ENCODE data around the gene METAP2. TPM values are rescaled to one million over a fixed set of nuclear protein-coding genes. Genes with fewer than 3 reads are reported as not detected.

The METAP2 gene
- total RNA-seq, 1 experiment from 2014 or later: 127 TPM

DNA sequence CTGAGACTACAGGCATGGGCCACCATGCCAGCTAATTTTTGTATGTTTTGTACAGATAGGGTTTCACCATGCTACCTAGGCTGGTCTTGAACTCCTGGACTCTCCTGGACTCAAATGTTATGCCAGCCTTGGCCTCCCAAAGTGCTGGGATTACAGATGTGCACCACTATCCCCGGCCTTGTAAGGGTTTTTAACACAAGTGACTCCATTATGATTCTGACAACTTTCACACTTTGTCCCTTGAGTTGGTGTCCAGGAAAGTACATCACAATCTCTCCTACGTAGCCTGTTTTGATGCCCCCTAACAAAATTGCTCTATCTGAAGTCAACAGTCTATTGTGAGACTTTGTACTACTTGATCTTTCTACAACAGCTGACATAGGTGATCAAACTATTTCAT, 11.4 kb upstream of the METAP2 start:
- CTCF ChIA-PET: no interaction called here
- BruUV-seq (replicated peaks): no TSS peak

DNA sequence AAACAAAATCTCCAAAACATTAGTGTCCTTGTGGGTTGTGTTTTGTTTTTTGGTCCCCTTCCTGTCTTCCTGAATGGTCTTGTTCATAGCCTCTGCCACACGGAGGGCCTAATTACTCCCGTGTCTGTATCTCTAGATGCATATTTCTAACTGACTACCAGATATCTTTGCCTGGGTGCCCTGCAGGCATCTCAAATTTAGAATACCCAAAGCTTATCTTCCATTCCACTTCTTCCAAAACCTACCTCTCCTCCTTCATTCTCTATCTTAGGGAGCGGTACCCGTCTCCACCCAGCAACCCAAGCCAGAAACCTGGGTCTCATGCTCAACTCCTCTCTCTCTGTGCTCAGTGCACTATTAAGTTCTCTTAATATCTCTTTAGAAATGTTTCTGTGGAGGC, 10.9 kb upstream of the METAP2 start:
- Histone ChIP-seq H3K9ac (ENCODE audit: low read length) (no peak overlapping the region), H3K4me3 (replicated peaks in 1 of 2; ENCODE audit: low read depth in 1 of 2, low read length in 2 of 2) (no peak overlapping the region), H3K9me3 (ENCODE audit: control insufficient read depth in 1 of 2, insufficient read depth in 1 of 2, low read depth in 1 of 2, low read length in 2 of 2) (no peaks in the 10 kb centered on the region), H3K36me3 (ENCODE audit: control insufficient read depth in 1 of 2, insufficient read depth in 2 of 2, low read length in 2 of 2) (no peaks in the 10 kb centered on the region), H3K9me2 (ENCODE audit: insufficient read depth) (no peaks in the 10 kb centered on the region), H3K4me1 (ENCODE audit: control insufficient read depth in 1 of 2, insufficient read depth in 2 of 2, low read length in 2 of 2) (peaks cover 21 to 26% of the 10 kb centered on the region in 2 experiments; a peak in 3 of 4 replicates), H3K27ac (ENCODE audit: low read depth, low read length) (no peak overlapping the region), H3K27me3 (ENCODE audit: insufficient read depth, low read length) (no peaks in the 10 kb centered on the region), H3K79me2 (ENCODE audit: insufficient read depth, low read length) (no peaks in the 10 kb centered on the region), H3K4me2 (ENCODE audit: low read length) (no peak overlapping the region), H4K20me1 (ENCODE audit: insufficient read depth) (no peaks in the 10 kb centered on the region), H2AFZ (ENCODE audit: low read depth, low read length, poor library complexity, severe bottlenecking) (no peak overlapping the region)
- BruUV-seq (replicated peaks): no TSS peak
- ChIA-PET CTCF (no interaction called here), POLR2A (no interaction called here), RAD21 (ENCODE audit: low non-redundant PET in 1 of 2, low total read pairs in 2 of 2, uncharacterized antibody in 2 of 2, unreplicated experiment in 2 of 2) (no interaction called here)
- no peak for DNase-seq (ENCODE audit: low read depth, low spot score)
- intact Hi-C loops (cut with micrococcal nuclease): no loop called here
- no peak for ATAC-seq
- no peak for TF ChIP-seq JUND (IDR thresholded peaks at IDR 0.05)
- TF ChIP-seq, protein P1, sequence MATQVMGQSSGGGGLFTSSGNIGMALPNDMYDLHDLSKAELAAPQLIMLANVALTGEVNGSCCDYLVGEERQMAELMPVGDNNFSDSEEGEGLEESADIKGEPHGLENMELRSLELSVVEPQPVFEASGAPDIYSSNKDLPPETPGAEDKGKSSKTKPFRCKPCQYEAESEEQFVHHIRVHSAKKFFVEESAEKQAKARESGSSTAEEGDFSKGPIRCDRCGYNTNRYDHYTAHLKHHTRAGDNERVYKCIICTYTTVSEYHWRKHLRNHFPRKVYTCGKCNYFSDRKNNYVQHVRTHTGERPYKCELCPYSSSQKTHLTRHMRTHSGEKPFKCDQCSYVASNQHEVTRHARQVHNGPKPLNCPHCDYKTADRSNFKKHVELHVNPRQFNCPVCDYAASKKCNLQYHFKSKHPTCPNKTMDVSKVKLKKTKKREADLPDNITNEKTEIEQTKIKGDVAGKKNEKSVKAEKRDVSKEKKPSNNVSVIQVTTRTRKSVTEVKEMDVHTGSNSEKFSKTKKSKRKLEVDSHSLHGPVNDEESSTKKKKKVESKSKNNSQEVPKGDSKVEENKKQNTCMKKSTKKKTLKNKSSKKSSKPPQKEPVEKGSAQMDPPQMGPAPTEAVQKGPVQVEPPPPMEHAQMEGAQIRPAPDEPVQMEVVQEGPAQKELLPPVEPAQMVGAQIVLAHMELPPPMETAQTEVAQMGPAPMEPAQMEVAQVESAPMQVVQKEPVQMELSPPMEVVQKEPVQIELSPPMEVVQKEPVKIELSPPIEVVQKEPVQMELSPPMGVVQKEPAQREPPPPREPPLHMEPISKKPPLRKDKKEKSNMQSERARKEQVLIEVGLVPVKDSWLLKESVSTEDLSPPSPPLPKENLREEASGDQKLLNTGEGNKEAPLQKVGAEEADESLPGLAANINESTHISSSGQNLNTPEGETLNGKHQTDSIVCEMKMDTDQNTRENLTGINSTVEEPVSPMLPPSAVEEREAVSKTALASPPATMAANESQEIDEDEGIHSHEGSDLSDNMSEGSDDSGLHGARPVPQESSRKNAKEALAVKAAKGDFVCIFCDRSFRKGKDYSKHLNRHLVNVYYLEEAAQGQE (IDR thresholded peaks at IDR 0.05; ENCODE audit: low read depth): no peak
- TF ChIP-seq, protein P2, sequence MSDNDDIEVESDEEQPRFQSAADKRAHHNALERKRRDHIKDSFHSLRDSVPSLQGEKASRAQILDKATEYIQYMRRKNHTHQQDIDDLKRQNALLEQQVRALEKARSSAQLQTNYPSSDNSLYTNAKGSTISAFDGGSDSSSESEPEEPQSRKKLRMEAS (IDR thresholded peaks at IDR 0.05): no peak
- no peak for TF ChIP-seq ZFX (IDR thresholded peaks at IDR 0.05)
- TF ChIP-seq, protein P3, sequence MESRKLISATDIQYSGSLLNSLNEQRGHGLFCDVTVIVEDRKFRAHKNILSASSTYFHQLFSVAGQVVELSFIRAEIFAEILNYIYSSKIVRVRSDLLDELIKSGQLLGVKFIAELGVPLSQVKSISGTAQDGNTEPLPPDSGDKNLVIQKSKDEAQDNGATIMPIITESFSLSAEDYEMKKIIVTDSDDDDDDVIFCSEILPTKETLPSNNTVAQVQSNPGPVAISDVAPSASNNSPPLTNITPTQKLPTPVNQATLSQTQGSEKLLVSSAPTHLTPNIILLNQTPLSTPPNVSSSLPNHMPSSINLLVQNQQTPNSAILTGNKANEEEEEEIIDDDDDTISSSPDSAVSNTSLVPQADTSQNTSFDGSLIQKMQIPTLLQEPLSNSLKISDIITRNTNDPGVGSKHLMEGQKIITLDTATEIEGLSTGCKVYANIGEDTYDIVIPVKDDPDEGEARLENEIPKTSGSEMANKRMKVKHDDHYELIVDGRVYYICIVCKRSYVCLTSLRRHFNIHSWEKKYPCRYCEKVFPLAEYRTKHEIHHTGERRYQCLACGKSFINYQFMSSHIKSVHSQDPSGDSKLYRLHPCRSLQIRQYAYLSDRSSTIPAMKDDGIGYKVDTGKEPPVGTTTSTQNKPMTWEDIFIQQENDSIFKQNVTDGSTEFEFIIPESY (IDR thresholded peaks at IDR 0.05; ENCODE audit: extremely low read depth, insufficient replicate concordance, low read length): no peak
- TF ChIP-seq POLR2A (IDR thresholded peaks at IDR 0.05; ENCODE audit: borderline replicate concordance, extremely low read depth, insufficient read depth, insufficient read length): no peak
- no peak for TF ChIP-seq TCF7L2 (IDR thresholded peaks at IDR 0.05; ENCODE audit: borderline replicate concordance, extremely low read depth, insufficient read depth, insufficient read length)
- TF ChIP-seq SP1 (IDR thresholded peaks at IDR 0.05; ENCODE audit: low read depth): no peak
- no peak for TF ChIP-seq EZH2 (IDR thresholded peaks at IDR 0.05)
- no peak for TF ChIP-seq POLR2AphosphoS5 (IDR thresholded peaks at IDR 0.05; ENCODE audit: low read depth, low read length)
- TF ChIP-seq EGR1 (IDR thresholded peaks at IDR 0.05; ENCODE audit: low read depth): no peak
- TF ChIP-seq ZNF274 (IDR thresholded peaks at IDR 0.05; ENCODE audit: low read depth, low read length): no peak
- TF ChIP-seq EZH2phosphoT487 (IDR thresholded peaks at IDR 0.05; ENCODE audit: borderline replicate concordance): no peak
- no peak for TF ChIP-seq ELF1 (IDR thresholded peaks at IDR 0.05; ENCODE audit: borderline replicate concordance, low read depth)
- TF ChIP-seq RAD21 (IDR thresholded peaks at IDR 0.05; ENCODE audit: low read depth): no peak
- no peak for TF ChIP-seq SRF (IDR thresholded peaks at IDR 0.05; ENCODE audit: low read depth)

More for the DNA sequence above, 11.4 kb upstream of the METAP2 start:
- no peak overlapping the region for H3K4me3 ChIP-seq (replicated peaks in 1 of 2; ENCODE audit: low read depth in 1 of 2, low read length in 2 of 2)
- no peaks in the 10 kb centered on the region for H4K20me1 ChIP-seq (ENCODE audit: insufficient read depth)
- no peak for ATAC-seq
- no peaks in the 10 kb centered on the region for H3K9me2 ChIP-seq (ENCODE audit: insufficient read depth)
- peaks cover 21 to 26% of the 10 kb centered on the region in 2 experiments; a peak in 3 of 4 replicates for H3K4me1 ChIP-seq (ENCODE audit: control insufficient read depth in 1 of 2, insufficient read depth in 2 of 2, low read length in 2 of 2)
- ChIA-PET POLR2A (interaction anchor here (2.7 kb wide), 1 partner anchor 11 kb away, joined by 11 read pairs; the partner anchor contains the start of gene METAP2), RAD21 (ENCODE audit: low non-redundant PET in 1 of 2, low total read pairs in 2 of 2, uncharacterized antibody in 2 of 2, unreplicated experiment in 2 of 2) (no interaction called here)
- no peaks in the 10 kb centered on the region for H3K36me3 ChIP-seq (ENCODE audit: control insufficient read depth in 1 of 2, insufficient read depth in 2 of 2, low read length in 2 of 2)
- TF ChIP-seq, protein P4, sequence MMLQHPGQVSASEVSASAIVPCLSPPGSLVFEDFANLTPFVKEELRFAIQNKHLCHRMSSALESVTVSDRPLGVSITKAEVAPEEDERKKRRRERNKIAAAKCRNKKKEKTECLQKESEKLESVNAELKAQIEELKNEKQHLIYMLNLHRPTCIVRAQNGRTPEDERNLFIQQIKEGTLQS (IDR thresholded peaks at IDR 0.05): no peak
- H3K9ac ChIP-seq (ENCODE audit: low read length): no peak overlapping the region
- no peak for DNase-seq (ENCODE audit: low read depth, low spot score)
- H3K4me2 ChIP-seq (ENCODE audit: low read length): no peak overlapping the region
- no peaks in the 10 kb centered on the region for H3K9me3 ChIP-seq (ENCODE audit: control insufficient read depth in 1 of 2, insufficient read depth in 1 of 2, low read depth in 1 of 2, low read length in 2 of 2)
- no peaks in the 10 kb centered on the region for H3K79me2 ChIP-seq (ENCODE audit: insufficient read depth, low read length)
- no peak overlapping the region for H2AFZ ChIP-seq (ENCODE audit: low read depth, low read length, poor library complexity, severe bottlenecking)
- H3K27me3 ChIP-seq (ENCODE audit: insufficient read depth, low read length): no peaks in the 10 kb centered on the region
- intact Hi-C loops (cut with micrococcal nuclease): no loop called here
- H3K27ac ChIP-seq (ENCODE audit: low read depth, low read length): no peak overlapping the region

Data from HCT116 (cell line).